ENCODE measurements around the gene KIF6.

KIF6 gene

GRCh38 chr6:39432330-39433025 lies 292.7 kb downstream of the KIF6 start:
- H3K27ac Mint-ChIP-seq = no peak overlapping the region
- H3K27me3 Mint-ChIP-seq = peaks cover 11% of the 10 kb centered on the region
- no peaks in the 10 kb centered on the region for H3K36me3 Mint-ChIP-seq
- H3K9me3 Mint-ChIP-seq = no peaks in the 10 kb centered on the region
- peaks cover 9% of the 10 kb centered on the region for H3K4me1 Mint-ChIP-seq
- H3K4me3 Mint-ChIP-seq = no peak overlapping the region

- Mint-ChIP-seq H3K27ac (no peak overlapping the region), H3K4me1 (peaks cover 12% of the 10 kb centered on the region), H3K36me3 (no peaks in the 10 kb centered on the region), H3K27me3 (peaks cover 11% of the 10 kb centered on the region), H3K9me3 (no peaks in the 10 kb centered on the region), H3K4me3 (no peak overlapping the region)
Observed at GRCh38 chr6:39430871-39431523, 294.2 kb downstream of the KIF6 start.

GRCh38 chr6:39430446-39430845 lies 294.8 kb downstream of the KIF6 start:
- Mint-ChIP-seq H3K4me3 (no peak overlapping the region), H3K27ac (no peak overlapping the region), H3K36me3 (no peaks in the 10 kb centered on the region), H3K27me3 (peaks cover 11% of the 10 kb centered on the region), H3K4me1 (peaks cover 15% of the 10 kb centered on the region), H3K9me3 (no peaks in the 10 kb centered on the region)

GRCh38 chr6:39428816-39429215 lies 296.4 kb downstream of the KIF6 start:
- Mint-ChIP-seq H3K27ac (no peak overlapping the region), H3K9me3 (no peaks in the 10 kb centered on the region), H3K4me3 (no peak overlapping the region), H3K27me3 (peaks cover 6% of the 10 kb centered on the region), H3K4me1 (peaks cover 15% of the 10 kb centered on the region), H3K36me3 (no peaks in the 10 kb centered on the region)

- Mint-ChIP-seq H3K27ac (no peak overlapping the region), H3K9me3 (no peaks in the 10 kb centered on the region), H3K27me3 (peaks cover 6% of the 10 kb centered on the region), H3K36me3 (no peaks in the 10 kb centered on the region), H3K4me3 (no peak overlapping the region), H3K4me1 (peaks cover 15% of the 10 kb centered on the region)
Observed at GRCh38 chr6:39428152-39428551, 297.1 kb downstream of the KIF6 start.

- H3K4me1 Mint-ChIP-seq = peaks cover 6% of the 10 kb centered on the region
- H3K9me3 Mint-ChIP-seq = no peaks in the 10 kb centered on the region
- H3K27ac Mint-ChIP-seq = no peak overlapping the region
- H3K36me3 Mint-ChIP-seq = no peaks in the 10 kb centered on the region
- no peak overlapping the region for H3K4me3 Mint-ChIP-seq
- H3K27me3 Mint-ChIP-seq = peaks cover 6% of the 10 kb centered on the region
Observed at GRCh38 chr6:39426073-39426456, 299.1 kb downstream of the KIF6 start.

- H3K9me3 Mint-ChIP-seq = no peaks in the 10 kb centered on the region
- H3K4me1 Mint-ChIP-seq = peaks cover 6% of the 10 kb centered on the region
- H3K27ac Mint-ChIP-seq = no peak overlapping the region
- no peak overlapping the region for H3K4me3 Mint-ChIP-seq
- peaks cover 6% of the 10 kb centered on the region for H3K27me3 Mint-ChIP-seq
- H3K36me3 Mint-ChIP-seq = no peaks in the 10 kb centered on the region
Observed at GRCh38 chr6:39425346-39426072, 299.7 kb downstream of the KIF6 start.

- H3K9me3 Mint-ChIP-seq = no peaks in the 10 kb centered on the region
- H3K27me3 Mint-ChIP-seq = peaks cover 3% of the 10 kb centered on the region
- H3K27ac Mint-ChIP-seq = no peak overlapping the region
Observed at GRCh38 chr6:39424831-39425230, 300.4 kb downstream of the KIF6 start.

GRCh38 chr6:39422238-39422637 lies 303.0 kb downstream of the KIF6 start:
- H3K4me1 Mint-ChIP-seq = peaks cover 6% of the 10 kb centered on the region
- no peaks in the 10 kb centered on the region for H3K9me3 Mint-ChIP-seq
- H3K36me3 Mint-ChIP-seq = no peaks in the 10 kb centered on the region
- peaks cover 2% of the 10 kb centered on the region for H3K27me3 Mint-ChIP-seq
- no peak overlapping the region for H3K4me3 Mint-ChIP-seq
- H3K27ac Mint-ChIP-seq = no peak overlapping the region

More at GRCh38 chr6:39424831-39425230, 300.4 kb downstream of the KIF6 start:
- Mint-ChIP-seq H3K4me1 (peaks cover 6% of the 10 kb centered on the region), H3K36me3 (no peaks in the 10 kb centered on the region), H3K4me3 (no peak overlapping the region)

GRCh38 chr6:39421383-39422225 lies 303.6 kb downstream of the KIF6 start:
- Mint-ChIP-seq H3K4me1 (peaks cover 6% of the 10 kb centered on the region), H3K4me3 (no peak overlapping the region), H3K27ac (no peak overlapping the region), H3K9me3 (no peaks in the 10 kb centered on the region), H3K27me3 (peaks cover 2% of the 10 kb centered on the region), H3K36me3 (no peaks in the 10 kb centered on the region)

- peaks cover 2% of the 10 kb centered on the region for H3K27me3 Mint-ChIP-seq
- H3K27ac Mint-ChIP-seq = no peak overlapping the region
- H3K4me1 Mint-ChIP-seq = no peaks in the 10 kb centered on the region
- H3K9me3 Mint-ChIP-seq = no peaks in the 10 kb centered on the region
- no peak overlapping the region for H3K4me3 Mint-ChIP-seq
- H3K36me3 Mint-ChIP-seq = no peaks in the 10 kb centered on the region
Observed at GRCh38 chr6:39420300-39421265, 304.6 kb downstream of the KIF6 start.

GRCh38 chr6:39419607-39420006 lies 305.6 kb downstream of the KIF6 start:
- Mint-ChIP-seq H3K4me1 (no peaks in the 10 kb centered on the region), H3K27me3 (peaks cover 2% of the 10 kb centered on the region), H3K9me3 (no peaks in the 10 kb centered on the region), H3K27ac (no peak overlapping the region), H3K4me3 (no peak overlapping the region), H3K36me3 (no peaks in the 10 kb centered on the region)

- Mint-ChIP-seq H3K27me3 (peaks cover 2% of the 10 kb centered on the region), H3K4me1 (no peaks in the 10 kb centered on the region), H3K9me3 (no peaks in the 10 kb centered on the region), H3K36me3 (no peaks in the 10 kb centered on the region), H3K27ac (no peak overlapping the region), H3K4me3 (no peak overlapping the region)
Observed at GRCh38 chr6:39417440-39417839, 307.8 kb downstream of the KIF6 start.

- H3K27me3 Mint-ChIP-seq = no peaks in the 10 kb centered on the region
- H3K4me3 Mint-ChIP-seq = no peak overlapping the region
- H3K36me3 Mint-ChIP-seq = no peaks in the 10 kb centered on the region
- H3K4me1 Mint-ChIP-seq = no peaks in the 10 kb centered on the region
- H3K9me3 Mint-ChIP-seq = no peaks in the 10 kb centered on the region
- no peak overlapping the region for H3K27ac Mint-ChIP-seq
Observed at GRCh38 chr6:39416728-39417127, 308.5 kb downstream of the KIF6 start.

All from activated naive CD4-positive, alpha-beta T cell treated with anti-CD3 and anti-CD28 coated beads, Interleukin-2, amount 50 U/mL, for 24 hours (primary cell).